Measurements from ENCODE around the gene RPS6KB2.

Gene RPS6KB2

GRCh38 chr11:67382276-67383136, 45.8 kb upstream of the RPS6KB2 start:
- Mint-ChIP-seq H3K36me3 (ENCODE audit: low read depth) (no peaks in the 10 kb centered on the region), H3K27ac (peak overlapping the region in 2 of 3 experiments; percentile 4 to 12), H3K4me3 (no peak overlapping the region), H3K4me1 (peaks cover 14% of the 10 kb centered on the region), H3K9me3 (no peaks in the 10 kb centered on the region), H3K27me3 (ENCODE audit: low read depth) (peaks cover 16% of the 10 kb centered on the region)
- TF ChIP-seq, protein P1, sequence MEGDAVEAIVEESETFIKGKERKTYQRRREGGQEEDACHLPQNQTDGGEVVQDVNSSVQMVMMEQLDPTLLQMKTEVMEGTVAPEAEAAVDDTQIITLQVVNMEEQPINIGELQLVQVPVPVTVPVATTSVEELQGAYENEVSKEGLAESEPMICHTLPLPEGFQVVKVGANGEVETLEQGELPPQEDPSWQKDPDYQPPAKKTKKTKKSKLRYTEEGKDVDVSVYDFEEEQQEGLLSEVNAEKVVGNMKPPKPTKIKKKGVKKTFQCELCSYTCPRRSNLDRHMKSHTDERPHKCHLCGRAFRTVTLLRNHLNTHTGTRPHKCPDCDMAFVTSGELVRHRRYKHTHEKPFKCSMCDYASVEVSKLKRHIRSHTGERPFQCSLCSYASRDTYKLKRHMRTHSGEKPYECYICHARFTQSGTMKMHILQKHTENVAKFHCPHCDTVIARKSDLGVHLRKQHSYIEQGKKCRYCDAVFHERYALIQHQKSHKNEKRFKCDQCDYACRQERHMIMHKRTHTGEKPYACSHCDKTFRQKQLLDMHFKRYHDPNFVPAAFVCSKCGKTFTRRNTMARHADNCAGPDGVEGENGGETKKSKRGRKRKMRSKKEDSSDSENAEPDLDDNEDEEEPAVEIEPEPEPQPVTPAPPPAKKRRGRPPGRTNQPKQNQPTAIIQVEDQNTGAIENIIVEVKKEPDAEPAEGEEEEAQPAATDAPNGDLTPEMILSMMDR (IDR thresholded peaks at IDR 0.05; ENCODE audit: unreplicated experiment in 3 of 3), result peak; percentile 94 to 98 (median 97)

DNA sequence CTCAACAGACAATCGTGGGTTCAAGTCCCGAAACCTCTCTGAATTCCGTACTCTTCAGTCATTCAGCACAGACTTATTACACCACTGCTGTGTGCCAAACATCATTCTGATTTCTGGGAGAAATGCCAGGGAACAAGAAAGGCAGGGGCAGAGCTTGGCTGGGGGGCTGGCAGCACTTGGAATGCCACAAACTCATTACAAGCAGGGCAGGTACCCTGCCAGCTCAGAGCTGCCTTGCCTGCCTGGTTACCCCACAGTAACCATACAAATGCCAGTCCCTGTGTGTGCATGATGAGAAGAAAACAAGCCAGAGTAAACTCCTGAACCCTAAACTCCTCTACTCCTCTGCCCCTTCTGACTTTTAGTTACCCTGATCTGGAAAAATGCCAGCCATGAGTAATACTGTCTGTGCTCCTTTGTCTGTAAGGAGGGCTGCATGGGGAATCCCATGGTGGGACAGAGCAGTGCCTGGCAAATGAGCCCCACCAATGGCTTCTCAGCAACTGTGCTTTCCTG, 43.4 kb upstream of the RPS6KB2 start:
- TF ChIP-seq, protein P1 (IDR thresholded peaks at IDR 0.05; ENCODE audit: unreplicated experiment in 3 of 3), result no peak
- no peak overlapping the region for H3K4me3 Mint-ChIP-seq
- H3K36me3 Mint-ChIP-seq (ENCODE audit: low read depth), result no peaks in the 10 kb centered on the region
- H3K9me3 Mint-ChIP-seq, result no peaks in the 10 kb centered on the region
- peaks cover 13% of the 10 kb centered on the region for H3K27me3 Mint-ChIP-seq (ENCODE audit: low read depth)
- H3K27ac Mint-ChIP-seq, result peak overlapping the region in 1 of 3 experiments; percentile 68
- peaks cover 22% of the 10 kb centered on the region for H3K4me1 Mint-ChIP-seq

DNA sequence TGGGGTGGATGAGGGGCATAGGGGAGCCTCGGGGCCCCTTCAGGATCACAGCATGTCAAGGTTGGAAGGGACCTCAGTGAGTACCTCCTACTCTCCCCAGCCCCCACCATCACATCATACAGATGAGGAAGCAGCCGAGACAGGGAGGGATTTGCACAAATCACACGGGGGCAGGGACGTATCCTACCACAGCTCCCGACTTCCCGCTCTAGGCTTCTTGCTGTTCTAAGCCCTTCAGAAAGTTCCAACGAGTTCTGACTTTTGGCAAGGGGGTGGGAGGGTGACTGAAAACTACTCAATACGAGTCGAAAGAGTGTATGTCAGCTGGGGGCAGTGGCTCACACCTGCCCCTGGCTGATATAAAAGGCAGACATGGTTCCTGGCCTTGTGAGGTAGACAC, 41.2 kb upstream of the RPS6KB2 start:
- H3K36me3 Mint-ChIP-seq (ENCODE audit: low read depth), result no peaks in the 10 kb centered on the region
- H3K9me3 Mint-ChIP-seq, result no peaks in the 10 kb centered on the region
- H3K27me3 Mint-ChIP-seq (ENCODE audit: low read depth), result peaks cover 6% of the 10 kb centered on the region
- TF ChIP-seq, protein P1 (IDR thresholded peaks at IDR 0.05; ENCODE audit: unreplicated experiment in 3 of 3), result no peak
- no peak overlapping the region for H3K4me3 Mint-ChIP-seq
- peaks cover 27% of the 10 kb centered on the region for H3K4me1 Mint-ChIP-seq
- no peak overlapping the region for H3K27ac Mint-ChIP-seq

DNA sequence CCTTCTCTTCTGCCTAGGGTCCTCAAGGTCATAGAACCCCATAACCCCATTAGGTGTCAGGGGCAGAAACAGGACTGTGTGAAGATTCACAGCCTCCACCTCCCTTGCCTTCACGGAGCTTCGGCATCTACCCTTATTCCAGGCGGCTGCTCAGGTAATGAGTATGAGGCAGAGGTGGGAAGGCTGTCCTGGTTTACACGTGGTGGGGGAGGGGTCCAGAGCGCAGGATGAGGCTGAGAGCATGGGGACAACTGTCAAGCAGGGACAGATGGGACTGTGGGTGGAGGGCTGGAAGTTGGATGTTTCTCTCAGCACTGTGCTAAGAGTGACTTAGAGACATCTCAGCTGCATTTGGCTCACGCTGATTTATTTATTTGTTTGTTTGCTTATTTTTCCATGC, 40.8 kb upstream of the RPS6KB2 start:
- TF ChIP-seq, protein P1 (IDR thresholded peaks at IDR 0.05; ENCODE audit: unreplicated experiment in 3 of 3), result no peak
- no peak overlapping the region for H3K27ac Mint-ChIP-seq
- peaks cover 6% of the 10 kb centered on the region for H3K27me3 Mint-ChIP-seq (ENCODE audit: low read depth)
- no peaks in the 10 kb centered on the region for H3K36me3 Mint-ChIP-seq (ENCODE audit: low read depth)
- peak overlapping the region in 2 of 3 experiments; percentile 29 to 44 for H3K4me3 Mint-ChIP-seq
- H3K9me3 Mint-ChIP-seq, result no peaks in the 10 kb centered on the region
- peaks cover 27% of the 10 kb centered on the region for H3K4me1 Mint-ChIP-seq

- Mint-ChIP-seq H3K36me3 (ENCODE audit: low read depth) (no peaks in the 10 kb centered on the region), H3K4me3 (peak overlapping the region; percentile 85 to 90 (median 89)), H3K27ac (peak overlapping the region; percentile 64 to 94 (median 89)), H3K9me3 (no peaks in the 10 kb centered on the region), H3K27me3 (ENCODE audit: low read depth) (peaks cover 6% of the 10 kb centered on the region), H3K4me1 (peaks cover 33% of the 10 kb centered on the region)
- TF ChIP-seq, protein P1 (IDR thresholded peaks at IDR 0.05; ENCODE audit: unreplicated experiment in 3 of 3), result peak; percentile 56 to 62 (median 59)
These were observed 38.8 kb upstream of the RPS6KB2 start for GRCh38 chr11:67389477-67389876.

All from nephron (organoid).